Gastroesophageal sphincter (tissue), 4 donors: Measurements from ENCODE around the gene TSPOAP1. TPM values are rescaled to one million over a fixed set of nuclear protein-coding genes. Genes with fewer than 3 reads are reported as not detected.

Source experiments
- ATAC-seq: fragments of 150-250 bp; one replicate; pipeline ENCODE4 v1.9.1; 2016; ENCODE audit warnings: mild to moderate bottlenecking, moderate library complexity
- H3K27ac ChIP-seq, 4 donors: fragments of 200-600 bp; sonication (generic) in 3 of 4; 1 replicate in 3 of 4; 2 replicates in 1 of 4; pipeline ENCODE4 v1.5.1; 2016 to 2019
- H3K27me3 ChIP-seq: fragments of 200-600 bp; sonication (generic); one replicate; pipeline ENCODE4 v1.5.1; 2019
- H3K36me3 ChIP-seq, 2 donors: fragments of 200-600 bp; sonication (generic); one replicate each; pipeline ENCODE4 v1.5.1; 2019; ENCODE audit warnings: control low read depth in 1 of 2
- H3K4me1 ChIP-seq, 3 donors: fragments of 200-600 bp; sonication (generic); 1 replicate in 2 of 3; 2 replicates in 1 of 3; pipeline ENCODE4 v1.5.1; 2016 to 2019; ENCODE audit warnings: control low read depth in 2 of 3
- H3K4me3 ChIP-seq, 2 donors: fragments of 200-600 bp; sonication (generic); one replicate each; pipeline ENCODE4 v1.5.1; 2019; ENCODE audit warnings: mild to moderate bottlenecking in 1 of 2, moderate library complexity in 1 of 2
- H3K9me3 ChIP-seq, 3 donors: fragments of 200-600 bp; sonication (generic); one replicate each; pipeline ENCODE4 v1.5.1; 2017 to 2019; ENCODE audit warnings: control low read depth in 2 of 3
- EP300 ChIP-seq: sonication (generic); formaldehyde crosslinking; IDR thresholded peaks from one replicate; pipeline ENCODE4 v1.6.1; 2017; ENCODE audit warnings: antibody characterized with exemption, mild to moderate bottlenecking
- POLR2A ChIP-seq, 2 donors: fragments of 450-650 bp; IDR thresholded peaks; one replicate each; pipeline ENCODE4 v1.6.1; 2017; ENCODE audit warnings: antibody characterized with exemption in 2 of 2, mild to moderate bottlenecking in 2 of 2, moderate library complexity in 1 of 2
- POLR2AphosphoS5 ChIP-seq: sonication (generic); formaldehyde crosslinking; IDR thresholded peaks from one replicate; pipeline ENCODE4 v1.6.1; 2017; ENCODE audit warnings: antibody characterized with exemption
- WGBS, 2 donors: methylation state at CpG; one replicate each; pipeline ENCODE4 v1.1.5; 2018; ENCODE audit warnings: low coverage in 1 of 2; 5-methylcytosine and 5-hydroxymethylcytosine counted together
- total RNA-seq, 4 donors: library from RNA; depleted of rRNA; stranded (reverse); fragments of >200 nt; gene quantifications; one replicate each; pipeline ENCODE4 v1.1.0, GENCODE V29; 2016
- TF ChIP-seq, protein P1 (sequence below), 4 experiments: fragments of 200-600 bp in 2 of 4; fragments of 450-650 bp in 2 of 4; sonication (generic) in 1 of 4; IDR thresholded peaks; one replicate each; pipeline ENCODE4 v1.5.1; 2017 to 2019; ENCODE audit warnings: antibody characterized with exemption in 4 of 4, mild to moderate bottlenecking in 2 of 4, moderate library complexity in 2 of 4

Gene TSPOAP1
- total RNA-seq, 4 donors from 2014 or later: 7.4 to 44.8 (median 23.0) TPM

GRCh38 chr17:58291246-58291645, 37.3 kb downstream of the TSPOAP1 start:
- Histone ChIP-seq H3K36me3 (no peaks in the 10 kb centered on the region), H3K9me3 (no peaks in the 10 kb centered on the region), H3K27ac (no peak overlapping the region), H3K27me3 (peaks cover 40% of the 10 kb centered on the region), H3K4me3 (no peak overlapping the region), H3K4me1 (no peaks in the 10 kb centered on the region)
- TF ChIP-seq EP300: no peak
- WGBS, 2 donors: 64 to 69% methylated on average over 5 of the region's 5 CpGs
- no peak for ATAC-seq

DNA sequence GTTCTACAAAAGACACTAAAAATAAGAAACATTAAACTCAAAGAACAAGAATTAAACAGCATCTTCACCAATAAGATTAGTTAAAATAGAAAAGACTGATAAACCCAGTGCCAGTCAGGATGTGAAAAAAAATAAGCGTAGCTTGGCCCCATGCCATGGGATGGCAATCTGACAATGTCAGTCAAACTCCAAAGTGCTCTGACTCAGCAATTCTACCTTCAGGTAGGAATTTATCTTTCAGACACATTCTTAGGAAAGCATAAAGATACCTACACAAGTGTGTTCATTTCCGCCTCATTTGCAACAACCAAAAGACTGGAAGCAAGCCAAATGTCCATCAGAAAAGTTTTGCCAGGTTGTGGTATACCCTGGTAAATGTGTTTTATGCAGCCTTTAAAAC, 38.7 kb downstream of the TSPOAP1 start:
- WGBS, 2 donors: 46% methylated on average over 2 of the region's 2 CpGs; no CpG with 5 or more reads in 1 of the 2 donors
- no peaks in the 10 kb centered on the region for H3K36me3 ChIP-seq
- no peaks in the 10 kb centered on the region for H3K9me3 ChIP-seq
- peaks cover 49% of the 10 kb centered on the region for H3K27me3 ChIP-seq
- no peaks in the 10 kb centered on the region for H3K4me1 ChIP-seq
- H3K27ac ChIP-seq: no peak overlapping the region
- TF ChIP-seq POLR2A (IDR thresholded peaks at IDR 0.05): no peak
- no peak for ATAC-seq
- no peak overlapping the region for H3K4me3 ChIP-seq

- ATAC-seq: no peak
- WGBS, 2 donors: 80 to 85% methylated on average over 1 to 2 of the region's 3 CpGs
- H3K27me3 ChIP-seq: peaks cover 53% of the 10 kb centered on the region
Observed at GRCh38 chr17:58285422-58285810, 43.2 kb downstream of the TSPOAP1 start.

GRCh38 chr17:58284613-58285421, 43.8 kb downstream of the TSPOAP1 start:
- no peak for ATAC-seq
- no peaks in the 10 kb centered on the region for H3K36me3 ChIP-seq
- H3K27ac ChIP-seq: no peak overlapping the region
- TF ChIP-seq EP300: no peak
- no peaks in the 10 kb centered on the region for H3K4me1 ChIP-seq
- no peaks in the 10 kb centered on the region for H3K9me3 ChIP-seq
- 44 to 66% methylated on average over 4 to 6 of the region's 6 CpGs for WGBS, 2 donors
- no peak overlapping the region for H3K4me3 ChIP-seq
- peaks cover 53% of the 10 kb centered on the region for H3K27me3 ChIP-seq

More at GRCh38 chr17:58285422-58285810, 43.2 kb downstream of the TSPOAP1 start:
- Histone ChIP-seq H3K4me3 (no peak overlapping the region), H3K4me1 (no peaks in the 10 kb centered on the region), H3K27ac (no peak overlapping the region), H3K9me3 (no peaks in the 10 kb centered on the region), H3K36me3 (no peaks in the 10 kb centered on the region)
- TF ChIP-seq, protein P1, sequence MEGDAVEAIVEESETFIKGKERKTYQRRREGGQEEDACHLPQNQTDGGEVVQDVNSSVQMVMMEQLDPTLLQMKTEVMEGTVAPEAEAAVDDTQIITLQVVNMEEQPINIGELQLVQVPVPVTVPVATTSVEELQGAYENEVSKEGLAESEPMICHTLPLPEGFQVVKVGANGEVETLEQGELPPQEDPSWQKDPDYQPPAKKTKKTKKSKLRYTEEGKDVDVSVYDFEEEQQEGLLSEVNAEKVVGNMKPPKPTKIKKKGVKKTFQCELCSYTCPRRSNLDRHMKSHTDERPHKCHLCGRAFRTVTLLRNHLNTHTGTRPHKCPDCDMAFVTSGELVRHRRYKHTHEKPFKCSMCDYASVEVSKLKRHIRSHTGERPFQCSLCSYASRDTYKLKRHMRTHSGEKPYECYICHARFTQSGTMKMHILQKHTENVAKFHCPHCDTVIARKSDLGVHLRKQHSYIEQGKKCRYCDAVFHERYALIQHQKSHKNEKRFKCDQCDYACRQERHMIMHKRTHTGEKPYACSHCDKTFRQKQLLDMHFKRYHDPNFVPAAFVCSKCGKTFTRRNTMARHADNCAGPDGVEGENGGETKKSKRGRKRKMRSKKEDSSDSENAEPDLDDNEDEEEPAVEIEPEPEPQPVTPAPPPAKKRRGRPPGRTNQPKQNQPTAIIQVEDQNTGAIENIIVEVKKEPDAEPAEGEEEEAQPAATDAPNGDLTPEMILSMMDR (IDR thresholded peaks at IDR 0.05): no peak
- TF ChIP-seq EP300 (no peak), POLR2A (IDR thresholded peaks at IDR 0.05) (no peak)

- Histone ChIP-seq H3K36me3 (no peaks in the 10 kb centered on the region), H3K4me1 (peaks cover 0 to 8% (median 0%) of the 10 kb centered on the region in 3 donors), H3K27ac (no peak overlapping the region), H3K27me3 (peaks cover 53% of the 10 kb centered on the region), H3K4me3 (no peak overlapping the region), H3K9me3 (no peaks in the 10 kb centered on the region)
- no peak for TF ChIP-seq POLR2A (IDR thresholded peaks at IDR 0.05)
- no peak for TF ChIP-seq POLR2AphosphoS5
- TF ChIP-seq, protein P1 (IDR thresholded peaks at IDR 0.05): no peak
- TF ChIP-seq EP300: no peak
- 69 to 100% methylated on average over 2 to 6 of the region's 12 CpGs for WGBS, 2 donors
- ATAC-seq: no peak
Observed at GRCh38 chr17:58283674-58284612, 44.7 kb downstream of the TSPOAP1 start.

- Histone ChIP-seq H3K4me1 (peaks cover 0 to 14% (median 0%) of the 10 kb centered on the region in 3 donors), H3K4me3 (no peak overlapping the region), H3K9me3 (no peaks in the 10 kb centered on the region), H3K27ac (no peak overlapping the region), H3K36me3 (no peaks in the 10 kb centered on the region), H3K27me3 (peaks cover 56% of the 10 kb centered on the region)
- 56% methylated on average over 3 of the region's 6 CpGs; no CpG with 5 or more reads in 1 of the 2 donors for WGBS, 2 donors
- TF ChIP-seq, protein P1 (IDR thresholded peaks at IDR 0.05): no peak
- TF ChIP-seq EP300 (no peak), POLR2AphosphoS5 (no peak), POLR2A (IDR thresholded peaks at IDR 0.05) (no peak)
- ATAC-seq: no peak
Observed at GRCh38 chr17:58282442-58282841, 46.2 kb downstream of the TSPOAP1 start.
